NB4 (cell line): ENCODE data around the gene LACRT.

Experiments
- MYC ChIP-seq: IDR thresholded peaks from 2 replicates; pipeline ENCODE4 v1.6.1; 2011; ENCODE audit warnings: low read depth, low read length
- POLR2A ChIP-seq: IDR thresholded peaks from 2 replicates; pipeline ENCODE4 v1.6.1; 2011; ENCODE audit warnings: mild to moderate bottlenecking; ENCODE audit not compliant: insufficient read length; ENCODE audit errors: extremely low read depth
- TF ChIP-seq, protein P1 (sequence below): IDR thresholded peaks from one replicate; pipeline ENCODE4 v1.5.1; 2012; ENCODE audit warnings: low read depth, low read length

- TF ChIP-seq POLR2A, result no peak
- TF ChIP-seq, protein P1, sequence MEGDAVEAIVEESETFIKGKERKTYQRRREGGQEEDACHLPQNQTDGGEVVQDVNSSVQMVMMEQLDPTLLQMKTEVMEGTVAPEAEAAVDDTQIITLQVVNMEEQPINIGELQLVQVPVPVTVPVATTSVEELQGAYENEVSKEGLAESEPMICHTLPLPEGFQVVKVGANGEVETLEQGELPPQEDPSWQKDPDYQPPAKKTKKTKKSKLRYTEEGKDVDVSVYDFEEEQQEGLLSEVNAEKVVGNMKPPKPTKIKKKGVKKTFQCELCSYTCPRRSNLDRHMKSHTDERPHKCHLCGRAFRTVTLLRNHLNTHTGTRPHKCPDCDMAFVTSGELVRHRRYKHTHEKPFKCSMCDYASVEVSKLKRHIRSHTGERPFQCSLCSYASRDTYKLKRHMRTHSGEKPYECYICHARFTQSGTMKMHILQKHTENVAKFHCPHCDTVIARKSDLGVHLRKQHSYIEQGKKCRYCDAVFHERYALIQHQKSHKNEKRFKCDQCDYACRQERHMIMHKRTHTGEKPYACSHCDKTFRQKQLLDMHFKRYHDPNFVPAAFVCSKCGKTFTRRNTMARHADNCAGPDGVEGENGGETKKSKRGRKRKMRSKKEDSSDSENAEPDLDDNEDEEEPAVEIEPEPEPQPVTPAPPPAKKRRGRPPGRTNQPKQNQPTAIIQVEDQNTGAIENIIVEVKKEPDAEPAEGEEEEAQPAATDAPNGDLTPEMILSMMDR, result no peak
- no peak for TF ChIP-seq MYC
These were observed 3.1 kb downstream of the LACRT start for GRCh38 chr12:54631551-54631950.
